Upper lobe of left lung (tissue), 6 donors: ENCODE results near the gene TNS1. TPM values are rescaled to one million over a fixed set of nuclear protein-coding genes. Genes with fewer than 3 reads are reported as not detected.
"Not testable (repeated sequence)": the region's sequence is repeated elsewhere in the genome, so short reads cannot be mapped to it uniquely, and the experiment has no call there.

ENCODE experiments used
- ATAC-seq, 2 donors: fragments of 200-7000 bp; cut with Tn5 transposase; one replicate each; pipeline ENCODE4 v1.9.1; 2022; ENCODE audit warnings: mild to moderate bottlenecking in 2 of 2, moderate library complexity in 2 of 2; ENCODE audit not compliant: low FRiP score in 2 of 2
- DNase-seq, 2 donors: peaks; one replicate each; pipeline ENCODE4 v3.0.0-alpha.2; 2019 to 2020
- H3K27ac ChIP-seq, 4 donors: fragments of 200-600 bp; sonication (generic); one replicate each; pipeline ENCODE4 v1.5.1; 2016 to 2019
- H3K27me3 ChIP-seq, 4 donors: fragments of 200-600 bp; sonication (generic); one replicate each; pipeline ENCODE4 v1.5.1; 2017 to 2019
- H3K36me3 ChIP-seq, 4 donors: fragments of 200-600 bp; sonication (generic); one replicate each; pipeline ENCODE4 v1.5.1; 2016 to 2019
- H3K4me1 ChIP-seq, 4 donors: fragments of 200-600 bp; sonication (generic); one replicate each; pipeline ENCODE4 v1.5.1; 2018 to 2019
- H3K4me3 ChIP-seq, 4 donors: fragments of 200-600 bp; sonication (generic); one replicate each; pipeline ENCODE4 v1.5.1; 2017 to 2019; ENCODE audit warnings: mild to moderate bottlenecking in 2 of 4, moderate library complexity in 1 of 4
- H3K9me3 ChIP-seq, 4 donors: fragments of 200-600 bp; sonication (generic); one replicate each; pipeline ENCODE4 v1.5.1; 2018 to 2019
- EP300 ChIP-seq, 4 donors: sonication (generic); formaldehyde crosslinking; IDR thresholded peaks; one replicate each; pipeline ENCODE4 v1.5.1; 2017; ENCODE audit warnings: antibody characterized with exemption in 4 of 4, control low read depth in 2 of 4
- POLR2A ChIP-seq, 4 donors: fragments of 450-650 bp; IDR thresholded peaks; one replicate each; pipeline ENCODE4 v1.5.1; 2016 to 2017; ENCODE audit warnings: antibody characterized with exemption in 4 of 4, mild to moderate bottlenecking in 2 of 4
- POLR2AphosphoS5 ChIP-seq, 2 donors: sonication (generic); formaldehyde crosslinking; IDR thresholded peaks; one replicate each; pipeline ENCODE4 v1.5.1; 2017; ENCODE audit warnings: antibody characterized with exemption in 2 of 2
- WGBS, 2 donors: methylation state at CpG; one replicate each; pipeline ENCODE4 v1.1.5; 2017 to 2018; 5-methylcytosine and 5-hydroxymethylcytosine counted together
- total RNA-seq, 6 donors: library from RNA; depleted of rRNA in 4 of 6; stranded (reverse); fragments of >200 nt in 4 of 6; gene quantifications; one replicate each; pipeline versions ENCODE4 v1.1.0 to v1.2.1, GENCODE V29; 2016 to 2021
- TF ChIP-seq, protein P1 (sequence below), 6 experiments: fragments of 450-650 bp in 4 of 6; fragments of 200-600 bp in 2 of 6; sonication (generic) in 2 of 6; IDR thresholded peaks; one replicate each; pipeline ENCODE4 v1.5.1; 2016 to 2019; ENCODE audit warnings: antibody characterized with exemption in 6 of 6
- donor health status: DM: no; HTN: no; CAD: no; lungs with moderate emphysema.
- donor health status: DM: no; HTN: yes; CAD: no; lungs with severe emphysema.

TNS1 gene
- total RNA-seq, 6 donors from 2014 or later: 325 to 1,095 (median 550) TPM

DNA sequence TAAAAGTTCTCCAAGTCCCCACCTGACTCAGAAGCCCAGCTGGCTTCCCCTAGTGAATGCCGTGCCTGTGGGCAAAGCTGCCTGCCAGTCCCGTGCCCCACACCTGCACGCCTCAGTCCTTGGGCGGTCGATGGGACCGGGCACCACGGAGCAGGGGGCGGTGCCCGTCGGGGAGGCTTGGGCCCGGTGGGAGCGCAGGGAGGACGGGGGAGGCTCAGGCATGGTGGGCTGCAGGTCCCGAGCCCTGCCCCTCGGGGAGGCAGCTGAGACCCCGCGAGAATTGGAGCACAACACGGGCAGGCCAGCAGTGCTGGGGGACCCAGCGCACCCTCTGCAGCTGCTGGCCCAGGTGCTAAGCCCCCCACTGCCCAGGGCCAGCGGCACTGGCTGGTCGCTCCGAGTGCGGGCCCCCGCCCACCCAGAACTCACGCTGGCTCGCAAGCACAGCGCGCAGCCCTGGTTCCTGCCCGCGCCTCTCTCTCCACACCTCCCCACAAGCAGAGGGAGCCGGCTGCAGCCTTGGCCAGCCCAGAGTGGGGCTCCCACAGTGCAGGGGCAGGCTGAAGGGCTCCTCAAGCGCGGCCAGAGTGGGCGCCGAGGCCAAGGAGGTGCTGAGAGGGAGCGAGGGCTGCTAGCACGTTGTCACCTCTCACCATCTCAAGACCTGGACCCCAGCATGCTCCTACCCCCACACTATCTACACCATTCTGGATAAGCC lies 215.5 kb downstream of the TNS1 start:
- DNase-seq (peak in 1 of 2 donors; percentile 82), ATAC-seq (no peak)
- Histone ChIP-seq H3K27ac (no peak overlapping the region), H3K27me3 (no peaks in the 10 kb centered on the region), H3K9me3 (no peaks in the 10 kb centered on the region), H3K4me3 (no peak overlapping the region), H3K36me3 (peaks cover 0 to 7% (median 4%) of the 10 kb centered on the region in 4 donors), H3K4me1 (peaks cover 5 to 29% (median 12%) of the 10 kb centered on the region in 4 donors)
- TF ChIP-seq POLR2A (IDR thresholded peaks at IDR 0.05) (no peak), POLR2AphosphoS5 (IDR thresholded peaks at IDR 0.05) (no peak), EP300 (IDR thresholded peaks at IDR 0.05) (no peak)
- TF ChIP-seq, protein P1, sequence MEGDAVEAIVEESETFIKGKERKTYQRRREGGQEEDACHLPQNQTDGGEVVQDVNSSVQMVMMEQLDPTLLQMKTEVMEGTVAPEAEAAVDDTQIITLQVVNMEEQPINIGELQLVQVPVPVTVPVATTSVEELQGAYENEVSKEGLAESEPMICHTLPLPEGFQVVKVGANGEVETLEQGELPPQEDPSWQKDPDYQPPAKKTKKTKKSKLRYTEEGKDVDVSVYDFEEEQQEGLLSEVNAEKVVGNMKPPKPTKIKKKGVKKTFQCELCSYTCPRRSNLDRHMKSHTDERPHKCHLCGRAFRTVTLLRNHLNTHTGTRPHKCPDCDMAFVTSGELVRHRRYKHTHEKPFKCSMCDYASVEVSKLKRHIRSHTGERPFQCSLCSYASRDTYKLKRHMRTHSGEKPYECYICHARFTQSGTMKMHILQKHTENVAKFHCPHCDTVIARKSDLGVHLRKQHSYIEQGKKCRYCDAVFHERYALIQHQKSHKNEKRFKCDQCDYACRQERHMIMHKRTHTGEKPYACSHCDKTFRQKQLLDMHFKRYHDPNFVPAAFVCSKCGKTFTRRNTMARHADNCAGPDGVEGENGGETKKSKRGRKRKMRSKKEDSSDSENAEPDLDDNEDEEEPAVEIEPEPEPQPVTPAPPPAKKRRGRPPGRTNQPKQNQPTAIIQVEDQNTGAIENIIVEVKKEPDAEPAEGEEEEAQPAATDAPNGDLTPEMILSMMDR (IDR thresholded peaks at IDR 0.05): no peak
- 90 to 96% methylated on average over 8 to 37 of the region's 37 CpGs for WGBS, 2 donors

DNA sequence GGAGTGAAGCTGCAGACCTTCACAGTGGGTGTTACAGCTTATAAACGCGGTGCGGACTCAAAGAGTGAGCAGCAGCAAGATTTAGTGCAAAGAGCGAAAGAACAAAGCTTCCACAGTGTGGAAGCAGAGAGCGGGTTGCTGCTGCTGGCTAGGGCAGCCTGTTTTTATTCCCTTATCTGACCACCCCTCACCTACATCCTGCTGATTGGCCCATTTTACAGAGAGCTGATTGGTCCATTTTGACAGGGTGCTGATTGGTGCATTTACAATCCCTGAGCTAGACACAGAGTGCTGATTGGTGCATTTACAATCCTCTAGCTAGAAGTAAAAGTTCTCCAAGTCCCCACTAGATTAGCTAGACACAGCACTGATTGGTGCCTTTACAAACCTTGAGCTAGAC lies 216.2 kb downstream of the TNS1 start:
- DNase-seq, H3K27ac ChIP-seq, H3K9me3 ChIP-seq, H3K27me3 ChIP-seq, H3K4me3 ChIP-seq, ATAC-seq: not testable (repeated sequence)
- 94 to 98% methylated on average over 5 of the region's 5 CpGs for WGBS, 2 donors
- Histone ChIP-seq H3K36me3 (peaks cover 0 to 10% (median 4%) of the 10 kb centered on the region in 4 donors), H3K4me1 (peaks cover 5 to 28% (median 12%) of the 10 kb centered on the region in 4 donors)

DNA sequence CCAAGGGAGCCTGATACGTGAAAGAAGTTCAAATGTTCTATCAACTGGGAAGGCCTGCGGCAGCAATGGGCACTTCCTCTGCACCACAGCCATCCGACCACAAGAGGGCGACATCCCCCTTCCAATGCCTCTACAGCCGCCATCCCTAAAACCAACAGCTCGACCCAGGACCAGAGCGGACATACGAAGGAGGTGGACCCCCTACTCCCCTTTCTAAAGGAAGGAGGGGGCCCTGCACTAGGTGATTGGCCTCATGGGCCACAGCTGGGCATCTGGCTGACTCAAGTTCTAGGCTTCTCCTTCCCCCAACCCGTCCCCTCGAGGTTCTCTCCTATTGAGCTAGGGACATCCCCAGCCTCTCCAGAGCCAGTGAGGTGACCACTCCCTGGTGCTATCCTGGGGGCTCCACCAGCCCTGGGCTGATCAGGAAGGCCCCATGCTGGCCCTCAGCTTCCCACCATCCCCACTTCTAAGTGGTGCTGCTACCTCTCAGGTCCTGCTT lies 217.2 kb downstream of the TNS1 start:
- Histone ChIP-seq H3K4me3 (no peak overlapping the region), H3K4me1 (peaks cover 5 to 19% (median 10%) of the 10 kb centered on the region in 4 donors), H3K27me3 (no peaks in the 10 kb centered on the region), H3K27ac (peak overlapping the region in 1 of 4 donors; percentile 37), H3K9me3 (no peaks in the 10 kb centered on the region), H3K36me3 (peaks cover 0 to 10% (median 4%) of the 10 kb centered on the region in 4 donors)
- TF ChIP-seq POLR2A (IDR thresholded peaks at IDR 0.05) (no peak), EP300 (IDR thresholded peaks at IDR 0.05) (no peak), POLR2AphosphoS5 (IDR thresholded peaks at IDR 0.05) (no peak)
- TF ChIP-seq, protein P1 (IDR thresholded peaks at IDR 0.05): peak; percentile 93 to 96 (median 94)
- WGBS, 2 donors: 0 to 20% methylated on average over 1 to 10 of the region's 10 CpGs
- DNase-seq: peak in 1 of 2 donors; percentile 77
- peak; percentile 85 to 89 for ATAC-seq

DNA sequence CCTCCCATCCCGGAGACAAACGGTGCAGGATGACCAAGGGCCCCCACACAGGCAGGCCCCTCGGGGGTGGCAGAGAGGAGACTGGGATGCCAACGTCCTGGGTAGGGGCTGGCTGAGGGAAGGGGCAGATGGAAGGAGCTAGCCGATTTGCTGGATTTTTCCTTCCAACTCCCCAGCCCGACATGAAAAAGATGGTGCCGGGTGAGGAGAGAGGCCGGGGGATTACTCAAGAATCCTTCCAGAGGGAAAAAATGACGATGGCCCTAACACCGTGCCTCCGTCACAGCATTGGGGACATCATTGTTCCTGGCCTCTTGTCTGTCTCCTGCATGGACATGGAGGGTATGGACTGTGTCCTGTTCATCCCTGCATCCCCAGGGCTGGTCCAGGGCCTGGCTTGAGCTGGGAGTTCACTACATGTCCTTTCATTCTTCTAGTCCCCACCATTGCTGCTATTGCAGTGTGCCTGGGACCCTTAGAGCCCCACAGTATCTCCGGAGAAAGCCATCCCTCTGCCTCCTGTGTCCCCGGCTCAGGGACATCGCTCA lies 217.7 kb downstream of the TNS1 start:
- WGBS, 2 donors: 68 to 85% methylated on average over 11 to 14 of the region's 14 CpGs
- no peaks in the 10 kb centered on the region for H3K9me3 ChIP-seq
- TF ChIP-seq POLR2AphosphoS5 (IDR thresholded peaks at IDR 0.05): no peak
- no peak for TF ChIP-seq EP300 (IDR thresholded peaks at IDR 0.05)
- TF ChIP-seq, protein P1 (IDR thresholded peaks at IDR 0.05): no peak
- no peak for TF ChIP-seq POLR2A (IDR thresholded peaks at IDR 0.05)
- H3K36me3 ChIP-seq: peaks cover 0 to 10% (median 4%) of the 10 kb centered on the region in 4 donors
- no peak overlapping the region for H3K27ac ChIP-seq
- H3K27me3 ChIP-seq: no peaks in the 10 kb centered on the region
- H3K4me3 ChIP-seq: no peak overlapping the region
- H3K4me1 ChIP-seq: peaks cover 5 to 15% (median 8%) of the 10 kb centered on the region in 4 donors
- DNase-seq (no peak), ATAC-seq (peak in 1 of 2 donors; percentile 9)

DNA sequence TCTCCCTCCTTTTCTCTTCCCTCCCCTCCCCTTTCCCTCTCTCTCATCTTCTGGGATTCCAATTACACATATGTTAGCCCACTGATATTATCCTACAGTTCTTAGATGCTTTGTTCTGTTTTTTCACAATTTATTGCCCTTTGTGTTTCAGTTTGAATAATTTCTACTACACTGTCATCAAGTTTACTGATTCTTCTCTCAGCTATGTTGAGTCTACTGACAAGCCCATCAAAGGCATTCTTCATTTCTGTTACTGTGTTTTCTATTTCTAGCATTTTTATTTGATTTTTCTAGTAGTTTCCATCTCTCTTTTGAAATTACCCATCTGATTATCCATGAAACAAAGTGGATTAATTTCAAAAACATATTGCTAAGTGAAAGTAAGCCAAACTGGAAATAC lies 219.6 kb downstream of the TNS1 start:
- Histone ChIP-seq H3K4me3 (no peak overlapping the region), H3K4me1 (no peaks in the 10 kb centered on the region), H3K9me3 (no peaks in the 10 kb centered on the region), H3K27ac (no peak overlapping the region), H3K27me3 (no peaks in the 10 kb centered on the region), H3K36me3 (peaks cover 0 to 6% (median 1%) of the 10 kb centered on the region in 4 donors)
- no peak for DNase-seq
- no peak for TF ChIP-seq POLR2A (IDR thresholded peaks at IDR 0.05)
- no peak for TF ChIP-seq POLR2AphosphoS5 (IDR thresholded peaks at IDR 0.05)
- TF ChIP-seq, protein P1 (IDR thresholded peaks at IDR 0.05): no peak
- TF ChIP-seq EP300 (IDR thresholded peaks at IDR 0.05): no peak
- ATAC-seq: no peak
